Endothelial cell of umbilical vein (primary cell): ENCODE measurements around the gene APPL2. TPM values are rescaled to one million over a fixed set of nuclear protein-coding genes. Genes with fewer than 3 reads are reported as not detected.

Source experiments
- BruUV-seq: library from RNA; stranded (reverse); fragments of 400-500 nt; replicated peaks from 2 replicates; lab custom pipeline; 2021; lab: Mats Ljungman, UMichigan
- CTCF ChIA-PET: fragments of 300-600, 350-600 bp; sonication (Branson Sonifier 250); formaldehyde crosslinking; loops from one replicate; lab custom pipeline; 2021; ENCODE audit warnings: antibody characterized with exemption, inconsistent platforms; lab: Charles Lee
- POLR2A ChIA-PET: fragments of 300-600, 350-600 bp; sonication (Branson Sonifier 250); formaldehyde crosslinking; loops from one replicate; lab custom pipeline; 2021; ENCODE audit warnings: antibody characterized with exemption, inconsistent platforms; lab: Charles Lee
- DNase-seq: peaks from one replicate; pipeline ENCODE4 v3.0.0-alpha.2; 2011; ENCODE audit warnings: low read depth, low spot score
- FAIRE-seq: peaks from 2 replicates; lab custom pipeline; 2011; peaks lifted over from hg19 to GRCh38; lab: Jason Lieb, UNC
- H2AFZ ChIP-seq: 2 replicates; pipeline ENCODE4 v1.6.0; 2012; ENCODE audit warnings: low read depth, low read length, control low read depth, inconsistent platforms
- H3K27ac ChIP-seq: 2 replicates; pipeline ENCODE4 v1.5.1; 2011; ENCODE audit warnings: low read depth, mild to moderate bottlenecking, control low read depth, low read length, moderate library complexity; ENCODE audit not compliant: insufficient read depth
- H3K27me3 ChIP-seq, 2 experiments: 2 replicates each; pipeline versions ENCODE4 v1.6.0 to v1.6.1; 2011; ENCODE audit warnings: low read length in 2 of 2, mixed read lengths in 1 of 2; ENCODE audit not compliant: control insufficient read depth in 2 of 2, insufficient read depth in 2 of 2
- H3K36me3 ChIP-seq, 2 experiments: 2 replicates in 1 of 2; 3 replicates in 1 of 2; pipeline ENCODE4 v1.5.1; 2011; ENCODE audit warnings: low read length in 2 of 2, mild to moderate bottlenecking in 1 of 2, moderate library complexity in 1 of 2; ENCODE audit not compliant: control insufficient read depth in 2 of 2, insufficient read depth in 2 of 2; ENCODE audit errors: extremely low read depth in 1 of 2
- H3K4me1 ChIP-seq: 3 replicates; pipeline ENCODE4 v1.5.1; 2011; ENCODE audit warnings: mild to moderate bottlenecking, low read length; ENCODE audit not compliant: control insufficient read depth, insufficient read depth; ENCODE audit errors: extremely low read depth
- H3K4me2 ChIP-seq: 2 replicates; pipeline ENCODE4 v1.6.1; 2011; ENCODE audit warnings: low read length, control low read depth, mixed read lengths; ENCODE audit not compliant: insufficient read depth
- H3K4me3 ChIP-seq, 3 experiments: fragments of 200-600 bp in 1 of 3; sonication (generic), shearing (Covaris generic) in 1 of 3; replicated peaks in 1 of 3; 2 replicates each; pipeline ENCODE4 v1.5.1; 2011 to 2016; ENCODE audit warnings: control low read depth in 3 of 3, low read length in 3 of 3, mild to moderate bottlenecking in 2 of 3, inconsistent platforms in 1 of 3, low read depth in 1 of 3, moderate library complexity in 1 of 3; ENCODE audit not compliant: insufficient read depth in 1 of 3
- H3K79me2 ChIP-seq: 2 replicates; pipeline ENCODE4 v1.6.0; 2012; ENCODE audit warnings: low read length, inconsistent platforms; ENCODE audit not compliant: control insufficient read depth, insufficient read depth
- H3K9ac ChIP-seq: replicated peaks from 2 replicates; pipeline ENCODE3; 2011; ENCODE audit warnings: low read length, control low read depth; ENCODE audit not compliant: insufficient read depth; ENCODE audit errors: extremely low read depth
- H3K9me1 ChIP-seq: replicated peaks from 3 replicates; pipeline ENCODE4 v1.6.0; 2011; ENCODE audit warnings: mild to moderate bottlenecking, low read length; ENCODE audit not compliant: control insufficient read depth, insufficient read depth; ENCODE audit errors: extremely low read depth
- H3K9me3 ChIP-seq: replicated peaks from 2 replicates; pipeline ENCODE4 v1.5.1; 2012; ENCODE audit warnings: low read length, inconsistent platforms; ENCODE audit not compliant: control insufficient read depth, insufficient read depth
- H4K20me1 ChIP-seq: replicated peaks from 2 replicates; pipeline ENCODE3; 2011; ENCODE audit warnings: mild to moderate bottlenecking, low read length; ENCODE audit not compliant: control insufficient read depth, insufficient read depth; ENCODE audit errors: extremely low read depth
- EZH2 ChIP-seq: IDR thresholded peaks from 2 replicates; pipeline ENCODE4 v1.6.1; 2012; ENCODE audit warnings: borderline replicate concordance, low read depth, mild to moderate bottlenecking, moderate library complexity, low read length, inconsistent platforms; ENCODE audit not compliant: severe bottlenecking
- FOS ChIP-seq: IDR thresholded peaks from 2 replicates; pipeline ENCODE4 v1.6.1; 2011; ENCODE audit warnings: mild to moderate bottlenecking, low read length, moderate library complexity, borderline replicate concordance; ENCODE audit not compliant: insufficient read depth
- GATA2 ChIP-seq: IDR thresholded peaks from 2 replicates; pipeline ENCODE4 v1.7.0; 2011; ENCODE audit warnings: low read depth, mild to moderate bottlenecking, moderate library complexity, mixed read lengths, low read length; ENCODE audit not compliant: insufficient read length, insufficient read depth
- JUN ChIP-seq: IDR thresholded peaks from 2 replicates; pipeline ENCODE4 v1.6.1; 2011; ENCODE audit warnings: borderline replicate concordance, low read depth; ENCODE audit not compliant: insufficient read length, insufficient read depth
- MYC ChIP-seq: IDR thresholded peaks from one replicate; pipeline ENCODE4 v1.6.1; 2011; ENCODE audit warnings: mild to moderate bottlenecking, low read depth, low read length
- POLR2A ChIP-seq: IDR thresholded peaks from 2 replicates; pipeline ENCODE4 v1.6.1; 2012; ENCODE audit warnings: low read depth, mild to moderate bottlenecking, control low read depth, low read length
- POLR2AphosphoS5 ChIP-seq: IDR thresholded peaks from 2 replicates; pipeline ENCODE4 v1.6.1; 2012; ENCODE audit warnings: low read depth, mild to moderate bottlenecking, control low read depth, low read length, moderate library complexity; ENCODE audit not compliant: insufficient read depth
- dilution Hi-C: fragments of 300-500 bp; cut with MboI; formaldehyde crosslinking; loops from one replicate; pipeline ENCODE4 v1.15.0; 2019; ENCODE audit warnings: low sequenced_read_pairs; ENCODE audit not compliant: extremely low pct_ligation_motif_present
- intact Hi-C: fragments of 100-400 bp; cut with micrococcal nuclease; formaldehyde crosslinking; loops from one replicate; pipeline ENCODE4 v1.10.0; 2022
- polyA plus RNA-seq, 4 experiments: library from polyadenylated mRNA; depleted of rRNA in 3 of 4; stranded (reverse) in 3 of 4; unstranded in 1 of 4; fragments of >200 nt; gene quantifications; 2 replicates each; pipeline versions ENCODE4 v1.2.1 to v1.2.3, GENCODE V29; 2011 to 2012; ENCODE audit warnings: missing spikeins in 1 of 4
- total RNA-seq: library from RNA; stranded (reverse); gene quantifications from 2 replicates; pipeline ENCODE4 v1.2.3, GENCODE V29; 2021
- TF ChIP-seq, protein P1 (sequence below), 2 donors: IDR thresholded peaks; 1 replicate in 1 of 2; 2 replicates in 1 of 2; pipeline ENCODE4 v1.5.1; 2011; ENCODE audit warnings: low read length in 2 of 2, mild to moderate bottlenecking in 2 of 2, moderate library complexity in 2 of 2, control low read depth in 1 of 2, inconsistent platforms in 1 of 2, low read depth in 1 of 2; ENCODE audit not compliant: insufficient read depth in 1 of 2; ENCODE audit errors: extremely low read depth in 1 of 2
- TF ChIP-seq, protein P2 (sequence below): IDR thresholded peaks from 2 replicates; pipeline ENCODE4 v1.6.1; 2011; ENCODE audit not compliant: insufficient read depth, insufficient read length

APPL2 gene
- total and polyA plus RNA-seq, 2 donors (not counting 3 experiments of a cell fraction or from before 2014, with no cell fraction given) = 8.1 to 21.4 TPM

DNA sequence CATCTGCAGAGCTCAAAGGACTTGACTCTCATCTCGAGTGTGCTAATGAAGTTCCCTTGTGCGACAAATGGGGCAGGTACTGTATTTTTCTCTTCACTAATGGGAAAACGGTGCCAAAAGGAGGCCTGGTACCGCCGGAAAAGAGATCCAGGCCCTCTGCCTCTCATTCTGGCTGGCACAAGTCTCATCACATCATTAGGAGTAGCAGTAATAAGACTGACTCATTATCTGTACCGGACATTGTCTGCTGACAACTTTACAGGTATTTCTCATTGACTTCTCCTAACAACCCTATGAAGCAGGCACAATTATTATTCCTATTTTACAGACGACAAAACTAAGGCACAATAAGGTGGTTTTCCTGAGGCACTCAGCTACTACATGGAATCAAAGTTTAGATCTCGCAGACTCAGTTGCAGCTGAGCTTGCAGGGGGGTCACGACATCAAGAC, 668 bp downstream of the APPL2 start:
- FAIRE-seq = peak; percentile 56
- Histone ChIP-seq H3K27ac (peak overlapping the region; percentile 95), H4K20me1 (no peaks in the 10 kb centered on the region), H3K4me3 (peak overlapping the region; percentile 55 to 98 (median 96)), H3K9me1 (no peaks in the 10 kb centered on the region), H2AFZ (peak overlapping the region; percentile 46), H3K9me3 (no peaks in the 10 kb centered on the region), H3K79me2 (peaks cover 46% of the 10 kb centered on the region), H3K4me1 (peaks cover 28% of the 10 kb centered on the region), H3K4me2 (peak overlapping the region; percentile 98), H3K27me3 (no peaks in the 10 kb centered on the region), H3K9ac (peak overlapping the region; percentile 97), H3K36me3 (no peaks in the 10 kb centered on the region)
- POLR2A ChIA-PET = interaction anchor here (0.7 to 1.5 kb wide), 2 partner anchors 96 to 128 kb away, joined by 3 read pairs; partner anchors contain the start of gene WASHC4
- TF ChIP-seq, protein P1, sequence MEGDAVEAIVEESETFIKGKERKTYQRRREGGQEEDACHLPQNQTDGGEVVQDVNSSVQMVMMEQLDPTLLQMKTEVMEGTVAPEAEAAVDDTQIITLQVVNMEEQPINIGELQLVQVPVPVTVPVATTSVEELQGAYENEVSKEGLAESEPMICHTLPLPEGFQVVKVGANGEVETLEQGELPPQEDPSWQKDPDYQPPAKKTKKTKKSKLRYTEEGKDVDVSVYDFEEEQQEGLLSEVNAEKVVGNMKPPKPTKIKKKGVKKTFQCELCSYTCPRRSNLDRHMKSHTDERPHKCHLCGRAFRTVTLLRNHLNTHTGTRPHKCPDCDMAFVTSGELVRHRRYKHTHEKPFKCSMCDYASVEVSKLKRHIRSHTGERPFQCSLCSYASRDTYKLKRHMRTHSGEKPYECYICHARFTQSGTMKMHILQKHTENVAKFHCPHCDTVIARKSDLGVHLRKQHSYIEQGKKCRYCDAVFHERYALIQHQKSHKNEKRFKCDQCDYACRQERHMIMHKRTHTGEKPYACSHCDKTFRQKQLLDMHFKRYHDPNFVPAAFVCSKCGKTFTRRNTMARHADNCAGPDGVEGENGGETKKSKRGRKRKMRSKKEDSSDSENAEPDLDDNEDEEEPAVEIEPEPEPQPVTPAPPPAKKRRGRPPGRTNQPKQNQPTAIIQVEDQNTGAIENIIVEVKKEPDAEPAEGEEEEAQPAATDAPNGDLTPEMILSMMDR (IDR thresholded peaks at IDR 0.05; ENCODE audit: extremely low read depth in 1 of 2, insufficient read depth in 1 of 2, low read depth in 1 of 2, low read length in 2 of 2) = no peak
- no peak for TF ChIP-seq EZH2
- no peak for TF ChIP-seq JUN
- no peak for TF ChIP-seq FOS
- TF ChIP-seq, protein P2, sequence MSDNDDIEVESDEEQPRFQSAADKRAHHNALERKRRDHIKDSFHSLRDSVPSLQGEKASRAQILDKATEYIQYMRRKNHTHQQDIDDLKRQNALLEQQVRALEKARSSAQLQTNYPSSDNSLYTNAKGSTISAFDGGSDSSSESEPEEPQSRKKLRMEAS = no peak
- TF ChIP-seq MYC = no peak
- TF ChIP-seq POLR2AphosphoS5 = no peak
- TF ChIP-seq GATA2 = no peak
- TF ChIP-seq POLR2A = no peak
- peak; percentile 50 for DNase-seq
- CTCF ChIA-PET = interaction anchor here (0.7 to 2.7 kb wide), 9 partner anchors 8 to 988 kb away, joined by 3 to 20 read pairs (median 5); no protein-coding TSS in a partner anchor
- dilution Hi-C loops (no loop called here), intact Hi-C loops (loop anchor here (1.0 to 5.0 kb wide), 3 partner anchors 9 to 148 kb away; no protein-coding TSS in a partner anchor)
- TSS peak; percentile 39 for BruUV-seq
